Activated naive CD8-positive, alpha-beta T cell treated with anti-CD3 and anti-CD28 coated beads, Interleukin-2, amount 10 ng/mL, durations not matched to agents 7 days and 5 days (primary cell): Measurements from ENCODE around the gene SIDT2. TPM values are rescaled to one million over a fixed set of nuclear protein-coding genes. Genes with fewer than 3 reads are reported as not detected.

Experiments used
- ATAC-seq: fragments of 150-1000 bp; cut with Tn5 transposase; one replicate; pipeline ENCODE4 v1.10.0; 2021; ENCODE audit warnings: low read depth, moderate library complexity
- POLR2A ChIA-PET: fragments of 350-600 bp; sonication (Branson Sonifier 250); formaldehyde crosslinking; loops from one replicate; lab custom pipeline; 2021; ENCODE audit warnings: antibody characterized with exemption; lab: Charles Lee
- DNase-seq: peaks from one replicate; pipeline ENCODE4 v3.0.0; 2021
- H3K27ac Mint-ChIP-seq: one replicate; pipeline ENCODE4 v1.8.0; 2022; ENCODE audit warnings: mild to moderate bottlenecking, mixed read lengths
- H3K27me3 Mint-ChIP-seq: one replicate; pipeline ENCODE4 v1.8.0; 2022; ENCODE audit warnings: mild to moderate bottlenecking, moderate library complexity, mixed read lengths
- H3K36me3 Mint-ChIP-seq: one replicate; pipeline ENCODE4 v1.8.0; 2021; ENCODE audit warnings: mild to moderate bottlenecking, mixed read lengths
- H3K4me1 Mint-ChIP-seq: one replicate; pipeline ENCODE4 v1.8.0; 2021; ENCODE audit warnings: mixed read lengths
- H3K4me3 Mint-ChIP-seq: one replicate; pipeline ENCODE4 v1.8.0; 2022; ENCODE audit warnings: mild to moderate bottlenecking, moderate library complexity, mixed read lengths
- H3K9me3 Mint-ChIP-seq: one replicate; pipeline ENCODE4 v1.8.0; 2021; ENCODE audit warnings: mixed read lengths
- total RNA-seq, 2 experiments: library from RNA; stranded (reverse); gene quantifications; one replicate each; pipeline ENCODE4 v1.2.3, GENCODE V29; 2021

The SIDT2 gene
- total RNA-seq, 2 experiments from 2014 or later, result 34.9 to 35.0 TPM

DNA sequence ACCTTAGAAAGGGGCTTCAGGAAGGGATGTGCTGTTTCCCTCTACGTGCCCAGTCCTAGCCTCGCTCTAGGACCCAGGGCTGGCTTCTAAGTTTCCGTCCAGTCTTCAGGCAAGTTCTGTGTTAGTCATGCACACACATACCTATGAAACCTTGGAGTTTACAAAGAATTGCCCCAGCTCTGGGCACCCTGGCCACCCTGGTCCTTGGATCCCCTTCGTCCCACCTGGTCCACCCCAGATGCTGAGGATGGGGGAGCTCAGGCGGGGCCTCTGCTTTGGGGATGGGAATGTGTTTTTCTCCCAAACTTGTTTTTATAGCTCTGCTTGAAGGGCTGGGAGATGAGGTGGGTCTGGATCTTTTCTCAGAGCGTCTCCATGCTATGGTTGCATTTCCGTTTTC is 18.5 kb downstream of the SIDT2 start:
- POLR2A ChIA-PET, result interaction anchor here (0.5 to 1.2 kb wide), 2 partner anchors 19 to 26 kb away, joined by 3 read pairs; partner anchors contain the start of gene SIDT2
- Mint-ChIP-seq H3K9me3 (no peaks in the 10 kb centered on the region), H3K27me3 (no peaks in the 10 kb centered on the region), H3K36me3 (peaks cover 1% of the 10 kb centered on the region), H3K27ac (no peak overlapping the region), H3K4me3 (no peak overlapping the region), H3K4me1 (peaks cover 4% of the 10 kb centered on the region)
- ATAC-seq, result no peak
- DNase-seq, result no peak

DNA sequence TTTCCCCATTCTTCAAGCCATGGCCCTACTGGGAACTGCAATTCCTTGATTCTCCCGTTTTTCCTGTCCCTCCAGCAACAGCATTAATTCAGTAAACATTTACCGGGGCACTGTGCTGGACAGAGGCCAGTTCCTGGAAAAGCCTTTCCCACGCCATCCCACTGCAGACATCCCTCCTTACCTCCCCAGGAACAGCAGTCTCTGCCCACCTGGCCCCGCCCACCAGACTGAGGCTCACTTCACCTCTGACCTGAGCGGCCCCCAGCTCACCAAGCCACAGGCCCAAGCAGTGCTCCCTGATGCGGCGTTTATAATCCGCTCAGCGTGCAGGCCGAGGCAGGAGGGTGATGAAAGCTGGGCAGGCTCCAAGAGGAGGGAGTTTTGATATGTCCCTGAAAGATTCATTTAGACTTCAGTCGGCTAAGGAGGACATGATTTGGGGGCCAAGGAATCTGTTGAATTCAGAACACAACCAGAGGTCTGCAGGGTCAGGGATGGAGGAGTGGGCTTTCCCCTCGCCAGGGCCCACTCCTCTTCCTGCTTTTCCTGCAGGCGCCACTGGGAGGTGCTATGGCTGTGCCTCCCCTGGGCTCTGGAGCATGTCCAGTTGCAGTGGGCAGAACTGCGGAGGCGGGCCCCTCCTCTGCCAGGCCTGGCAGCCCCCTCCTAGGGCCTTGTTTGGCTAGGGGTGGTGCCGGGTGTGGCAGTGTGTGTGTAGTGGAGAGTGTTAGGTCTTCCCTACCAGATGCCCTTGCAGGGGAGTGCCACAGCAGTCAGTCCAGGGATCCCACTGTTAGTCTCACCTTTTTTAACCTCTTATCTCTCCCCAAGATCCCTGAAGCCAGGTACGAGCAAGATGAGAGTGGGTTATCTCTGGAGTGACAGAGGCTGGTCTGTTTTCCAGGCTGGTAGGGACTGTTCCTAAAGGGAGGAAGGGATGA is 19.2 kb downstream of the SIDT2 start:
- Mint-ChIP-seq H3K4me3 (no peak overlapping the region), H3K4me1 (peaks cover 4% of the 10 kb centered on the region), H3K27ac (no peak overlapping the region), H3K36me3 (peaks cover 1% of the 10 kb centered on the region), H3K27me3 (no peaks in the 10 kb centered on the region), H3K9me3 (no peaks in the 10 kb centered on the region)
- ATAC-seq, result no peak
- POLR2A ChIA-PET, result interaction anchor here (0.5 to 1.2 kb wide), 3 partner anchors 18 to 25 kb away, joined by 3 to 4 read pairs (median 3); partner anchors contain the start of gene SIDT2
- DNase-seq, result no peak

DNA sequence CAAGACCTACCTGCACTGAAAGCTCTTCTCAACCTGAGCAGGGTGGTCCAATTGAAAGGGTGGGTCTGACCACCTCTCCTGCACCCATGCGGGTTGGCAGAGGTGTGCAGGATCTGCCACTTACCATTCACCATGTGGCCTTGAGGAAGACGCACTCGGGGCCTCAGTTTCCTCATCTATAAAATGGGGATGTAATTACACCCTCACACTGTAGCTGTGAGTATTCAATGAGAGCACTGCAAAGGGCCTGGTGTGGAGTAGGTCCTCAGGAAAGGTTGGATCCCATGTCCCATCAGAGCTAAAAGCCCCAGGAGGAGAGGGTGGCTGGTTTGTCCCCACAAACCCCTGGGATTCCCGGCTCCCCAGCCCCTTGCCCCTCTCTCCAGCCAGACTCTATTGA is 20.1 kb downstream of the SIDT2 start:
- no peaks in the 10 kb centered on the region for H3K27me3 Mint-ChIP-seq
- H3K4me3 Mint-ChIP-seq, result no peak overlapping the region
- peaks cover 1% of the 10 kb centered on the region for H3K4me1 Mint-ChIP-seq
- POLR2A ChIA-PET, result interaction anchor here (0.8 kb wide), 1 partner anchor 19 kb away, joined by 4 read pairs; no protein-coding TSS in a partner anchor
- no peaks in the 10 kb centered on the region for H3K9me3 Mint-ChIP-seq
- peak overlapping the region; percentile 9 for H3K27ac Mint-ChIP-seq
- DNase-seq, result no peak
- H3K36me3 Mint-ChIP-seq, result peaks cover 4% of the 10 kb centered on the region
- no peak for ATAC-seq

DNA sequence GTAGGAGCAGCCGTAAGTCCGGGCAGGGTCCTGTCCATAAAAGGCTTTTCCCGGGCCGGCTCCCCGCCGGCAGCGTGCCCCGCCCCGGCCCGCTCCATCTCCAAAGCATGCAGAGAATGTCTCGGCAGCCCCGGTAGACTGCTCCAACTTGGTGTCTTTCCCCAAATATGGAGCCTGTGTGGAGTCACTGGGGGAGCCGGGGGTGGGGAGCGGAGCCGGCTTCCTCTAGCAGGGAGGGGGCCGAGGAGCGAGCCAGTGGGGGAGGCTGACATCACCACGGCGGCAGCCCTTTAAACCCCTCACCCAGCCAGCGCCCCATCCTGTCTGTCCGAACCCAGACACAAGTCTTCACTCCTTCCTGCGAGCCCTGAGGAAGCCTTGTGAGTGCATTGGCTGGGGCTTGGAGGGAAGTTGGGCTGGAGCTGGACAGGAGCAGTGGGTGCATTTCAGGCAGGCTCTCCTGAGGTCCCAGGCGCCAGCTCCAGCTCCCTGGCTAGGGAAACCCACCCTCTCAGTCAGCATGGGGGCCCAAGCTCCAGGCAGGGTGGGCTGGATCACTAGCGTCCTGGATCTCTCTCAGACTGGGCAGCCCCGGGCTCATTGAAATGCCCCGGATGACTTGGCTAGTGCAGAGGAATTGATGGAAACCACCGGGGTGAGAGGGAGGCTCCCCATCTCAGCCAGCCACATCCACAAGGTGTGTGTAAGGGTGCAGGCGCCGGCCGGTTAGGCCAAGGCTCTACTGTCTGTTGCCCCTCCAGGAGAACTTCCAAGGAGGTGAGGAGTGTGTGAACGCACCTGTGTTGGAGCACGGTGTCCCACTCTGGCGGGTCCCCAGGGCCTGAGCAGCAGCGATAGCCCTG is 20.7 kb downstream of the SIDT2 start, which contains the start of gene TAGLN:
Gene TAGLN (plus strand): TSS at position 318 of the 863 bp plus-strand sequence. CDS start 3,644 bp downstream, outside the sequence.
- Mint-ChIP-seq H3K4me1 (peaks cover 1% of the 10 kb centered on the region), H3K36me3 (peaks cover 7% of the 10 kb centered on the region), H3K27me3 (no peaks in the 10 kb centered on the region), H3K9me3 (no peaks in the 10 kb centered on the region), H3K27ac (peak within 1 kb of the TSS; percentile 9), H3K4me3 (no peak within 1 kb of the TSS)
- DNase-seq (no peak), ATAC-seq (no peak)
- POLR2A ChIA-PET, result no interaction called here

DNA sequence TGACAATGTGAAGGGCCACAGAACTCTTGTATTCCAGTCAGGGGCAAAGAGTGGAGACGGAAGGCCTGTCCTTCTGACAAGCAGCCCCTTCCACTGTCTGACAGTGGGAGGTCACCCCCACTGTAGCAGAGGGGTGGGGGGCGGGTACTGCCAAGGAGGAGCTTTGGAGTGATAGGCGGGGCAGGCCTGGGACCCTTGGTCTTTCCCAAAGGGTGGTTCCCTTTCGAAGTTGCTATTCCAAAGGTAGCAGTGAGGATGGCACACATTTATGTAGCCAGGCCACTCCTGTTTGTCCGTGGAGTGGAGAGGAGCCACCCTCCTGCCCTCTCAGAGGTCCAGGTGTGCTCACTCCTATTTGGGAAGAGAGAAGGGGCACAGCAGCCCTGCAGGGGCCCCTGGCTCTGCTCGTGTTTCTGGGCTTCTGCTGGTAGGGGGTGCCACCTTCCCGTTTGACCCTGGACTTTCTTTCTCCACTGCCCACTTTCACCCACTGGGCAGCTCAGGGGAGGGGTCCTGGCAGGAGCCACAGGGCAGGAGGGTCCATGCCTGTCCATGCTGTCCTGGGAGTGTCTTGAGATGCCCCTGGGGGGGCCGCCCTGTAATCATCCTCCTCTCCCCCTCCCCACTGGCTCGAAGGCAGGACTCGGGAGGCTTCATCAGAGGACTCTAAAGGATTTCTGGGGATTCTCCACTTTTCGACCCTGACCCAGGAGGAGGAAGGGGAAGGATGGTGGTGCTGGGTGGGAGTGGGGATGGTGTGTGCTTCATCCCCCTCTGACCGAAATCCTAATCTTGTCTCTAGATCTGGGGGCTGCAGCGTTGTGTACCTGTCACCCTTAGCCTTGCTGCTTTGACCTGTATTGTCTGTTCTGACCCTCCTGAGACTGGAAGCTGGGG is 21.6 kb downstream of the SIDT2 start:
- Mint-ChIP-seq H3K36me3 (peaks cover 10% of the 10 kb centered on the region), H3K9me3 (no peaks in the 10 kb centered on the region), H3K4me3 (no peak overlapping the region), H3K27ac (no peak overlapping the region), H3K4me1 (peaks cover 1% of the 10 kb centered on the region), H3K27me3 (no peaks in the 10 kb centered on the region)
- POLR2A ChIA-PET, result no interaction called here
- ATAC-seq (no peak), DNase-seq (no peak)

DNA sequence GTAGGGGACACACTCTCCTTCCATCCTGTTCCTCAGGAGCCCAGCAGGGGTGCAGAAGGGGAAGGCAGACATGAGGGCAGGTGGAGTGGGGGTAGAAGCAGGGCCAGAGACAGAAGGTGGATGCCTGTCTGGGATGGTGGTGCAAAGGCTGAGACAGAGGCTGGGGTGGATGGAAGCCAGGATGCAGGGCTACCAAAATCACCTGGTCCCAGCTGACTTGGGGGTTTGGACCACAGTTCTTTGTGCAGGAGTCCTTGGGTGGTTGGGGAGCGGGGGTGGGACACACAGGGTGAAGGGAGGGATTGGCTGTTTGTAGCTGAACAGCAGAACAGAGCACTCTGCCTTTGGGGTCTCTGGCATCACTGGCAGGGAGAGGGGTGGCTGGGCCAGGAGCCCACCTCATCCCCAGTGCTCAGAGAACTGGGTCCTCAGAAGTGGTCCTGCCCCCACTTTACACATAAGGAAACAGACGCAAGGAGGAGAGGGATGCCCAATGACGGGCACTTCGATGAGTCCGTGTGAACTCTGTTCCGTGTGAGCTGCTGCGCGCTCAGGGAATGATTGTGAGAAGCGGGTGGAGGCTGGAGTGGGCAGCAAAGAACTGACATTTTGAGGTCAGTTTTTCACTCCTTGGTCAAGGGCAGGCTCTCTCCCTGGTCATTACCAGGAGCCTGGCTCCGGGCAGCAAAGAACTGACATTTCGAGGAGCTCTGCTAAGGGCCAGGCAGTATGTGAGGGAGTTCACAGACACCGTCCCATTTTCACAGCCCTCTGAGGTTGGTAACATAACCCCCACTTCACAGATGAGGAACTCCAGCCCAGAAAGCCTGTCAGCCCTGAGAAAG is 22.5 kb downstream of the SIDT2 start:
- ATAC-seq (no peak), DNase-seq (no peak)
- POLR2A ChIA-PET, result no interaction called here
- Mint-ChIP-seq H3K36me3 (peaks cover 10% of the 10 kb centered on the region), H3K4me1 (no peaks in the 10 kb centered on the region), H3K27me3 (no peaks in the 10 kb centered on the region), H3K4me3 (no peak overlapping the region), H3K9me3 (no peaks in the 10 kb centered on the region), H3K27ac (no peak overlapping the region)

DNA sequence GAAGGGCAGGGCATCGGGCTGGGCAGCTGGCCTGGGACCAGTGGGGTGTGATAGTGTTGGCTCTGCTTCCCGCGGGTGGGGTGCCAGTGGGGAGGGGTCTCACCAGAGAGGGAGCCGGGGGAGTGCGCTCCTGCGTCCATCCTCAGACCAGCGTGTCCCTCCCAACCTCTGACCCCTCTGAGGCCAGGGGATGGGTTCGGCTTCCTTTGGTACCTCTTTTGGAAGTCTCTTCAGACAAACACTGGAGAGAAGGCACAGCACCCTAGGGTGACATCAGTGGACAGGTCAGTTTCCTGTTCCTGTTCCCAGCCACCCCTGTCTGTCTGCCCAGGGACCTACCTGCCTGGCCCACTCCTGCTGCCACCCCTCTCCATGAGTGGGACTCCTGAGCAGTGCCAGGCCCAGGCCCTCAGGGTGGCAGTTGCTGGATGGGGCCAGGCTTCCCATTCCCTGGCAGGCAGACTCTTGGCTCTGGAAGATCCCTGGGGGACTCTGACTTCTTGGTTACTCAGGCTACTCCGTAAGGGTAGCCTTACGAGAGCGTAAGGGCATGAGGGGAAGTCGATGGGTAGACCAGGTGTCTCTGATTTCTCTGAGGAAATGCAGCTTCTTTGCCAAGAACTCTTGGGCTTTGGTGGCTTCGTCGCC is 23.2 kb downstream of the SIDT2 start:
- H3K36me3 Mint-ChIP-seq, result peaks cover 9% of the 10 kb centered on the region
- no peak overlapping the region for H3K4me3 Mint-ChIP-seq
- no peak for ATAC-seq
- H3K27me3 Mint-ChIP-seq, result no peaks in the 10 kb centered on the region
- POLR2A ChIA-PET, result interaction anchor here (1.1 kb wide), 1 partner anchor 20 kb away, joined by 3 read pairs; no protein-coding TSS in a partner anchor
- no peak overlapping the region for H3K27ac Mint-ChIP-seq
- no peaks in the 10 kb centered on the region for H3K9me3 Mint-ChIP-seq
- no peak for DNase-seq
- H3K4me1 Mint-ChIP-seq, result no peaks in the 10 kb centered on the region

DNA sequence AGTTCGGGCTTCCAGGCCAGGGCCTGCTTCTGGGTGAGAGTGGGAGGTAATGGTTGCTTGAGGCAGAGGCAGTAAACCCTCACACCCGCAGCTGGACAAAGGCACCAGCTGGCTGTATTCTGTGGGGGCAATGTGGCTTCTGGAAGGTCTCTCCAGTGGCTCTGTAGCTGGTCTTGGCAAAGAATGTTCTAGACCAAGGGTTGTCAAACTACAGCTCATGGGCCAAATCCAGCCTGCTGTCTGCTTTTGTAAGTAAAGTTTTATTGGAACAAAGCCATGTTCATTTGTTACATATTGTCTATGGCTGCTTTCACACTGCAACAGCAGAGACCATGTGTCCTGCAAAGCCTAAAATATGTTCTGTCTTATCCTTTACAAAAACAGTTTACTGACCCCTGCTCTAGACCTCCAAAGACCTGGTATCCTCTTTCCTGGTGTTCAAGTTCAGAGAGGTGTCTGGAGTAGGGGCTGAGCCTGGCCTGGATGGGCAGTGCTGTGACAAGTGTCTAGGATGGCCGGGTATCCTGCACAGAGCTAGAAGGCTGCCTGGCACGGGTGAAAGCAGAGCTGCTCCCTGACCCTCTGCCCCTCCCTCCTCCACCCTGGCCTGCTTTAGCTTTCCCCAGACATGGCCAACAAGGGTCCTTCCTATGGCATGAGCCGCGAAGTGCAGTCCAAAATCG is 24.0 kb downstream of the SIDT2 start:
- no peaks in the 10 kb centered on the region for H3K27me3 Mint-ChIP-seq
- DNase-seq, result no peak
- H3K9me3 Mint-ChIP-seq, result no peaks in the 10 kb centered on the region
- H3K36me3 Mint-ChIP-seq, result peaks cover 9% of the 10 kb centered on the region
- H3K4me3 Mint-ChIP-seq, result no peak overlapping the region
- no peak overlapping the region for H3K27ac Mint-ChIP-seq
- POLR2A ChIA-PET, result interaction anchor here (1.1 to 1.8 kb wide), 3 partner anchors 9 to 19 kb away, joined by 3 to 7 read pairs (median 5); no protein-coding TSS in a partner anchor
- ATAC-seq, result no peak
- H3K4me1 Mint-ChIP-seq, result no peaks in the 10 kb centered on the region

DNA sequence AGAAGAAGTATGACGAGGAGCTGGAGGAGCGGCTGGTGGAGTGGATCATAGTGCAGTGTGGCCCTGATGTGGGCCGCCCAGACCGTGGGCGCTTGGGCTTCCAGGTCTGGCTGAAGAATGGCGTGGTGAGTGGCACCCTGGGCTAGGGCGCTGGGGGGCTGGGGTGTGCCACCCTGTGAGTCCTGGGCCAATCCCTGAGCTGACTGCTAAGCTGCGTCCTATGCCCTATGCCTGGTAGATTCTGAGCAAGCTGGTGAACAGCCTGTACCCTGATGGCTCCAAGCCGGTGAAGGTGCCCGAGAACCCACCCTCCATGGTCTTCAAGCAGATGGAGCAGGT is 24.5 kb downstream of the SIDT2 start:
- Mint-ChIP-seq H3K36me3 (peaks cover 9% of the 10 kb centered on the region), H3K4me3 (no peak overlapping the region), H3K27me3 (no peaks in the 10 kb centered on the region), H3K9me3 (no peaks in the 10 kb centered on the region), H3K4me1 (no peaks in the 10 kb centered on the region), H3K27ac (no peak overlapping the region)
- no peak for DNase-seq
- ATAC-seq, result peak; percentile 21
- POLR2A ChIA-PET, result interaction anchor here (1.1 to 1.8 kb wide), 3 partner anchors 9 to 19 kb away, joined by 3 to 7 read pairs (median 5); no protein-coding TSS in a partner anchor

DNA sequence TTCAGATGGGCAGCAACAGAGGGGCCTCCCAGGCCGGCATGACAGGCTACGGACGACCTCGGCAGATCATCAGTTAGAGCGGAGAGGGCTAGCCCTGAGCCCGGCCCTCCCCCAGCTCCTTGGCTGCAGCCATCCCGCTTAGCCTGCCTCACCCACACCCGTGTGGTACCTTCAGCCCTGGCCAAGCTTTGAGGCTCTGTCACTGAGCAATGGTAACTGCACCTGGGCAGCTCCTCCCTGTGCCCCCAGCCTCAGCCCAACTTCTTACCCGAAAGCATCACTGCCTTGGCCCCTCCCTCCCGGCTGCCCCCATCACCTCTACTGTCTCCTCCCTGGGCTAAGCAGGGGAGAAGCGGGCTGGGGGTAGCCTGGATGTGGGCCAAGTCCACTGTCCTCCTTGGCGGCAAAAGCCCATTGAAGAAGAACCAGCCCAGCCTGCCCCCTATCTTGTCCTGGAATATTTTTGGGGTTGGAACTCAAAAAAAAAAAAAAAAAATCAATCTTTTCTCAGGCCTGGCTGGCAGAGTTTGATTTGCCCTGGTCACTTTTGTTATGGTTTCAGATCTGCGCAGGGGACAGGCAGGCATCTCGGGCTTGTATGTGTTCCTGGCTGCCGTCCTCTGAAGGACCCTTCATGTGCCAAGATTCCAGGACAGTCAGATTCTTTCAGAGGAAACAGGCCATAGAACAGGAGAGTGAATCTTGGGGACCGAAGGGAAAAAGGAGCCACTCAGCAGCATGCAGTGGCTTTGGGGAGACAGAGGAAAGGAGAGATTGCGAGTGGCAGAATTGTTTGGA is 25.9 kb downstream of the SIDT2 start:
- Mint-ChIP-seq H3K27me3 (no peaks in the 10 kb centered on the region), H3K36me3 (peaks cover 9% of the 10 kb centered on the region), H3K4me1 (peaks cover 2% of the 10 kb centered on the region), H3K4me3 (no peak overlapping the region), H3K27ac (peak overlapping the region; percentile 11), H3K9me3 (no peaks in the 10 kb centered on the region)
- no peak for DNase-seq
- ATAC-seq, result no peak
- POLR2A ChIA-PET, result interaction anchor here (0.9 kb wide), 1 partner anchor 48 kb away, joined by 3 read pairs; no protein-coding TSS in a partner anchor
